NCI-H1092 (cell line): ENCODE data around the gene ELMO3.
A peak's percentile ranks its signal among the peaks of the same experiment; 100 is the strongest.

Experiments used
- DNase-seq: peaks from one replicate; lab custom pipeline; 2025; lab: John Stamatoyannopoulos, UW

The ELMO3 gene

DNA sequence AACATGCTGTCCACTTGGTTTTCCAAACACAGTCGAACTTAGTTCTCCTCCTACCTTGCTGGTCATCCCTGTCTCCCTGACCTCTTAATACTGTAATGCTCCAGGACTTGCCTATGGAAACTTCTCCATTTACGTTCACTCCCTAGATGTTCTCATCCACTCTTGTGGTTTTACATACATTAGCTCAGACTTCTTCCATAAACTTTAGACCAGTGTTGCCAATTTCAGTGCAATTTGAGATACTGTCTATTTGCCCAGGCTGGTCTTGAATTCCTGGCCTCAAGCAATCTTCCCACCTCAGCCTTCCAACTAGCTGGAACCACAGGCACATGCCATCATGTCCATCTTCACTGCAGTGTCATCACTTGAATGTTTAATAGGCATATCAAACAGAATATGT lies 16.6 kb upstream of the ELMO3 start:
- DNase-seq = no peak

DNA sequence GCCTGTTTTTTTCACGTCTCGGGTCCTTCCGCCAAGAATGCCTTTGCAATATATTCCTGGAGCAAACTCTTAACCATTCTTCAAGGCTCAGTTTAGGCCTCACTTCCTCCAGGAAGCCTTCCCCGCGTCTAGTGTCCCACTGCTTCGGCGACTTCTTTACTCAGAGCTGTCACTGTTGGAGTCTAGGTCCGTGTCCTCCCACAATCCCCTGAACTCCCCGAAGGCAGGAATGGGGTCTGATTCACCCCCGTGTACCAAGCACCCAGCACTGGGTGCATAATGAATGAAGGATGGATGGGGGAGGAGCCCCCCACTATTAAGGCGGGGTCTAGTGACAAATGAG lies 15.7 kb upstream of the ELMO3 start:
- DNase-seq = no peak

DNA sequence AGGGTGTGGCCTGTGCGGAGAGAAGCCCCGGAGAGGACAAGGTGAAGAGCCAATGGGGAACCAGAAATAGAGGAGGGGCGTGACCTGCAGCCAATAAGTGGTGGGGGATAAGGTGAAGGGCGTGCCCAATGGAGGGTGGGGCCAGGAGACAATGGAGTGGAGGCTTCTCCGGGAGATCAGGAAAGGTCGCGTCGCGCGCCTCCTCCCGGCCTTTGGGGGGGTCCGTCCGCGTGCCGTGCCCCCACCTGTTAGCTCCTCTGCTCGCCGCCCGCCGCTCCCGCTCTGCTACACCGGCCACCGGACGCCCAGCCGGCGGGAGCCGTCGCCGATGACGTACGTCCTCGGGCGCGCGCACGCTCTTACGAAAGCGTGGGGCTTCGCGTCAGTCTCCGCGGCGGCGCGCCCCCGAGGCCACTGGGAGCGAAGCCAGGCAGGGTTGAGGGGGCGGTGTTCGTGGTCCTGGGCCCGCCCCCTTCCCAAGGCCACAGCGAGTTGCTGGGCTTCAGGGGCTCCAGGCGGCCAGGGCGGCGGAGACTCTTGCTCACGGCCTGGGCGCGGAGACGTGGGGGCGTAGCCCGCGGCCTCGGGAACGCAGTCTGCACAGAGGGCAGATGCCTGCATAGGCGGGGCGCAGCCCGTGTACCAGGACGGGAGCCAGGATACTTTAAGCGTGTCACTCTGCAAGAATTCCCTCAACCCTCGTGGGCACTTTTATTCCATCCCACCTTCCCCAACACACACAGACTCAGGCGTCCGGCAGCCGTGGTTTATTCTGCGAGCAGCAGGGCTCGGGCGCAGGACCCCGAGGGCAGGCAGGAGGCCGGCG lies 15.1 kb upstream of the ELMO3 start, which contains the start of gene MATCAP1:
TSS of gene MATCAP1 (minus strand) at position 337 of the 826 bp plus-strand sequence. CDS start 3,353 bp downstream, outside the sequence.
- DNase-seq = peak; percentile 97

DNA sequence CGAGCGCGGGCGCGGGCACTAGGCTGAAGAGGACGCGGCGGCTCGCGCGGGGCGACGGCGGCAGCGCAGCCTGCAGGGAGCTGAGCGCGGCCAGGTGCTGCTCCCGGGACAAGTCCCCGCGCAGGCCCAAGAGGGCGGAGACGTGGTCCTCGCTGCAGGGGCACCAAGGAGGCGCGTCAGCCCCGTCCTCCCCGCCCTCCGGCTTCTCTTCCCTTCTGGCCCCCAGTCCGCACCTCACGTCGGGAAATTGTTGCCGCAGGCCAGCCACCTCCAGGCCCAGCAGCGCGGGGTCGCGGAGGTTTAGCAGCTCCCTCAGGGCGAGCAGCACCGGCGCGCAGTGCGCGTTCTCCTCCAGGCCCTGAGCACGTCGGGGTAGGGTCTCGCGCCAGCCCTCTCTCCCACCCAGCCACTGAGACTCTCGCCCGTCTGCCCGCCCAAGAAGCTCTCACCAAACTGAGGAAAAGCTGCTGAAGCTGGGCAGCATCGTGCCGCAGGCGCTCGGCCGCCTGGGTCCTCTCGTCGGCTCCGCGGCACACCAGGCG lies 14.4 kb upstream of the ELMO3 start:
- DNase-seq = peak; percentile 48

DNA sequence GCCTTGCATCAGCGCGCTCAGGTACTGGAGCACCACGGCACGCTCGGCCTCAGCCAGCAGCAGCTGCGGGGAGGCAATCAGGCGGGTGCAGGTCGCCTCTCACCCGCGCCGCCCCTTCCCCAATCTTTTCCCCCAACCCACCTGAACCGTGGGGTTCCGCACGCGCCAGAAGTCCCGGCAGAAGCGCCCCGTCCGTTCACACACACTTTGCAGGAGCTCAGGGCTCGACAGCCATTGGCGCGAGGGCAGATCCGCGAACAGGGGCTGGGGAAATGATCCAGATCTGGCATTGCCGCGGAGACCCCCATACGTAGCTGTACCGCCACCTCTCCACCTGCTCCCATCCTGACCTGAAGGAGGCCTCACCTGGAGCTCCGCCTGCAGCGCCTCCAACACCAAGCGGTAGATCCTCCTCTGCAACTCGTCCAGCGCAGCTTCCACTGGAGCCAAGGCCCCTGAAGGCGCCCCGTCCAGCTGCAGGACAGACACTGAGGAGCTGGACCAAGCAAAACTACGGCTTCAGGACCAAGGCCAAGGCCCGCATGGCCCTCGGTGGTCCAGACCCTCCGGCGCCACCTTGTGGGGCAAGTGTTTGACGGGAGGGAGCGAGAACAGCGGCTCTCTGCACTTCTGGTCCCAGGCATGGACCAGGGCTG lies 13.8 kb upstream of the ELMO3 start:
- DNase-seq = peak; percentile 67

DNA sequence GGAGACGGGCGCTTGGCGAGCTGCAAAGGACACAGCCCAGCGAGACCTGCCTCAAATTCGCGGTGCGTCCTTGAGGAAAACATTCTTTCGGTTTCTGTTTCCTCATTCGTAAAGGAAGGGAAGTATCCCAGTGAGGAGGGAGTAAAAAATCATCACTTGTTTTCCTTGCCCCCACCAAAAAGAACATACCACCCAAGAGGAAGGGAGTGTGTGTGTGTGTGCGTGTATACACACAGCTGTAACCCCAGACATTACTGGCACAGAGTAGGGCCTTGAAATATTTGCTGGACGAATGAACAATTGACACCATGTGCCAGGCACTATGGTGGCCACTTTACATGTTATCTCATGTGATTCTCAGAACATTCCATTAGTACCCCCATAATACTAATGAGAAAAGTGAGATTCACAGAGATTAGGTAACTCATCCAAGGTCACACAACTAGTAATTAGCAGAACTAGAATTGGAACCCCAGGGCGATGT lies 13.2 kb upstream of the ELMO3 start:
- DNase-seq = no peak

DNA sequence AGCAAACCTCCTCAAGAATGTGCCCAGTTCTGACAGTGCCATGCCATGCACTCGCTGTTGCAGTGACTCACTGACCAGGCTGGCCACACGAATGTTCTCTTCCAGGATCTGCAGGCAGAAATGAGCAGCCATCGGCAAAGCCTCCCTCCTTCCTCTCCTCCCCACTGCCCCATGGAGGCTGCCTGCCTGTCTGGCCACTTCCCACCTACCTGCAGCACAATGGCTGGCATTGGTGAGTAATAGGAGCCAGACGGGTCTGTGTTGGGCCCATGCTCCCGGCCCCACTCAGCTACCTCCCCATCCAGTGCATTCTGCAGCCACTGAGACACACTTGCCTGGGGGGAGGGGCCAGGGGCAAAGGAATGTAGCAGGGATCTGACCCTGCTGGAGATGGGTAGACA lies 12.4 kb upstream of the ELMO3 start:
- DNase-seq = no peak

DNA sequence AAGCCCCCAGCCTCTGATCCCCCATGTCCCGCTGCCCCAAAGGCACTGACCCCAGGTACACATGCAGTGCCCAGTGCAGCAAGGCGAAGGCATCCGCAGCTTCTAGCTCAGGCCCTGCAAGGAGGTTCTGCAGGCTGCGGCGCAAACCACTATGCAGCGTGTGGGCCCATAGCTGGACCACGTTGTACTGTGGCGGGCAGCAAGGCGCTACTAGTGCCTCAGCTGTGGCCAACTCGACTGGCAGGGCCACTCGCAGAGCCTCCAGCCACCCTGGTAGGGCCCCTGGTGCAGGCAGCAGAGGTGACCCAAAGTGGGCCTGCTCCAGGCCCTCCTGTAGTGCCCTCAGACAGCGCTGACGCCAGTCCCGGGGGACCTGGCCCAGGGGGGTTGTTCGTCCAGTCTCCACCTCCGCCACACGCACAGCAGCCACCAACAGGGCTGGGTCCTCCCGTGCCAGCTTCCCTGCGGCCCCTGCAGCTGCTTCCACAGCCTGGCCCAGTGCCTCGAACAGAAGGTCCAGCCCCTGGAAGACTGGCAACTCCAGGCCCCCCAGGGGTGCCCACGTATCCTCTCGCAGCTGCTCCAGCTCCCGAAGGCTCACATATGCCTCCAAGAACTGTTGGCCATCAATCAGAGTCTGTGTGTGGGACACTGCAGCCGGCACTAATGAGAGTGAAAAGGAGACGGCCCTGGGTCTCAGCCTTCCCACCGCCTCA lies 11.6 kb upstream of the ELMO3 start:
- no peak for DNase-seq

DNA sequence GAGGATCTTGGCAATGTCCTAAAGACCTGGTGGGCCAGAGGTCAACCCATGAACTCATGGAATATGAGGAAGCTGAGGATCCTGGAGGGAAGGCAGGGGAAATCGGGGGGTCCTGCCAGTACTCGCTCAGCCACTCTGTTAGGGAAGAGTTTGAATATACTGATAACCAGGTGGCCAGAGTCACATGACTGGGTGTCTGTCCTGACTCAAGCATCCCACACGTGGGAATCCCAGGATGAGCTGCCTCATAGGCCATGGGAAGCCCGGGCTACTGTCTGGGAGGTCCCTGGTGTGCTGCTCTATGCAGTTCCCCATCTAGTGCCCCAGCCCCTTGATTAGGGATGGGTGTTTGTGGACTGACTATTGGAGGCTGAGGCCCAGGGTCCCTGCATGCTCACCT lies 10.6 kb upstream of the ELMO3 start:
- no peak for DNase-seq

DNA sequence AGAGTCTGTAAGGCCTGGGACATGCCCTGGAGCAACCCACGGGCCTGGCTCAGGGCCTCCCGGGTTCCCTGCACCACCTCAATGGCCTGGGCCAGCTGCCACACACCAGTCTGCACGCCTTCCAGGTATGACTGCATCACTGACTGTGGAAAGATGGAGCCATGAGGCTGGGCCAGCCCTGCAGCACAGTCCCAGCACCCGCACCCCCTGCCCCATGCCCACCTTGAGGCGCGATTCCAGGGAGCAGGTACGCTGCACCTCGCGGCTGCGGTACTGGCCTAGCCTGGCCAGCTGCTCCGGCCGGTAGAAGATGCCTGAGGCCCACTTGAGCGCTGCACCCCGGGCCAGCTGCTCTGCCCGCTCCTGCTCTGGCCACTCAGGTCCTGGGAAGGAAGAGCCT lies 10.1 kb upstream of the ELMO3 start:
- DNase-seq = no peak

DNA sequence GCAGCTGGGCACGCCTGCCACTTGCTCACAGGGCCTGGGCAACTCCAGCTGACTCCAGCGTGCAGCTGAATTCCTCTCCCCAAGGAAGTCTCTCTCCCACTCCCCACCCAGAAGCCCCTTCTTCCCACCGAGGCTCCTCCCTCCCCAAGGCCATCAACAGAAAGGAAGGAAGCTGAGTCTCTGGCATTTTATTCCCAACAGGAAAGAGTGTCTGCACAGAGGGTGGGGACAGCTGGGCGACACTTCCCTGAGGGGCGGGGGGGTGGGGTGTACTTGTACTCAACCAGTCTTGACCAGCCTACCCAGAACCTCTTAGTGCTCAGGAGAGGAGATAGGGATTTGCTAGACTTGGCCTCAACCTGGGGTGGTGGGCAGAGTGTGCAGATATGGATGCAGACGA lies 8.9 kb upstream of the ELMO3 start, which contains the start of gene EXOC3L1:
TSS of gene EXOC3L1 (minus strand) at position 96 of the 400 bp plus-strand sequence. CDS start 460 bp downstream, outside the sequence.
- DNase-seq = no peak

DNA sequence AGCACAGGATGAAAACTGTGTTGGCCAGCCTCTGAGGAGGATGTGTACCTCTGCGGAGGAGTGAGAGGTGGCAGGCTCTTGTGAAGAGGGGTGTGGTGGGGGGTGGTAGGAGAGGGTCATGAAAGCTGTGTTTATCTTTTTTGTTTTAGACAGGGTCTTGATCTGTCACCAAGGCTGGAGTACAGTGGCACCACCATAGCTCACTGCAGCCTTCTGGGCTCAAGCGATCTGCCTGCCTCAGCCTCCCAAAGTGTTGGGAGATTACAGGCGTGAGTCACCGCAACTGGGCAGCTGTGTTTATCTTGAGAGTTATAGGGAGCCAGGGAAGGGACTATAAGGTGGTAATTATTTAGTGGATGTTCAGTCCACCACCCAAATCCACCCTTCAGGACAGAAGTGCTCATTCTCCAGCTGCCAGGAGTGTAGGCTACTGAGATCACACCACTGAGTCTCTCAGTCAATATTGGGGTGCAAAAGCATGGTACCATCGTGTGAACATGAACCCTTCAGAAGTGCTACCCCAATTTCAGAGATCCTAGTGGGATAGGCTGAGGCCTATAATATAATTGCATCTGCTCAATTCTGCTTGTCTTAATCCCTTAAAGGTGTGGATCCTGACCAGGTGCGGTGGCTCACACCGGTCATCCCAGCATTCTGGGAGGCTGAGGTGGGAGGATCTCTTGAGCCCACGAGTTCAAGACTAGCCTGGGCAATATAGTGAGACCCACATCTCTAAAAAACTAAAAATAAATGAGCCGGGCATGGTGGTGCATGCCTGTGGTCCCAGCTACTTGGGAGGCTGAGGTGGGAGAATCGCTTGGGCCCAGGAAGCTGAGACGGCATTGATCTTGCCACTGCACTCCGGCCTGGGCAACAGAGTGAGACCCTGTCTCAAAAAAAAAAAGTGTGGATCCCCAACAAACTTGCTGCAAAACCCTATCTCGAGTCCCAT lies 8.2 kb upstream of the ELMO3 start:
- no peak for DNase-seq

DNA sequence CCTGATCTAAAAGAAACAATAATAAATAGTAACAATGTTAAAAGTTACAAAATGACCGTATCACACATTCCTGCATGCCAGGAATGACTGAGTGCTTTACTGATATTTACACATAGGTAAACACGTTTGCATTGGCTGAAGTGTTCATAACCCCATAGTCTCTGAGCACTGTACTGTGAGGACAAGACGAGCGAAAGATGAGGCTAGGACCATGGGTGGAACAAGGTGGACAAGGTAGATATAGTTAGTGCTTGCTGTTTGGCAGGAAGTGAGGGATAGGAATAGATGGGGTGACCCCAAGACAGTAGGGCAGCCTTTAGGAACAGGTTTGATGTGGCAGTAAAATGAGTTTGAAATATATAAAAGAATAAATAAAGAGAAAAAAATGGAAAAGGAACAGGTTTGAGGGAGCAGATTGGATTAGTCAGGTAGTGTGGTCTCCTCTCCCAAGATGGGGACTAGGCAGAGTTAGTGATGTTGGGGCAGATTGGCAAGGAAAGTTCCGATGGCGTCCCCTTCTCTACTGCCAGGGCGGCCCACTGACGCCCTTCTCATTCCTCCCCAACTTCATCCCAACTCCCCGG lies 7.4 kb upstream of the ELMO3 start:
- no peak for DNase-seq

DNA sequence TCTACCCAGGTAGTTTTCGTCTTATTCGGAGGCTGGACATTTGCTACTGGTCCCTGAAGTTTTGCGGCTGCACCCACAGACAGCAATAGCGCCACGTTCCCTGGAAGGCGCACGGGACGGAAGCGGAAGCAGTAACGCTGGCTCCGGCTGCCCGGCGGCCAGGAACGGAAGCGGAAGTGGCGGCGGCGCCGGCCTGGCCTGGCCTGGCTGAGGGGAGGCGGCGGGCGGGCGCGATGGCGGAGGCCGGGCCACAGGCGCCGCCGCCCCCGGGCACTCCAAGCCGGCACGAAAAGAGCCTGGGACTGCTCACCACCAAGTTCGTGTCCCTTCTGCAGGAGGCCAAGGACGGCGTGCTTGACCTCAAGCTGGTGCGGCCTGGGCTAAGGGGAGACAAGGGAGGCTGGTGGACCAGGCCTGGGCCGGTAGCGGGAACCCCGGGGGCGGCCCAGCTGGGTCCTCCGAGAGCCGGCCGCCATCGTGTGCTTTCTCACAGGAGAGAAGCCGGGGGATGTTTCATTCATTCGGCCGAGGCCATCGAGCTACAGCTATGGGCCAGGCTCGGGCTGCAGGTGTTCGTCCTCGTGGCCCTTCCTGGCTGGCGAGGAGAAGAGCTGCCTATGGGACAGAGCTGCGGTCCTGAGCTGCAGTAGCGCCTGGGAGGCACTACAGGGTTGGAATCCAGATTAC lies 6.8 kb upstream of the ELMO3 start, which contains the start of gene E2F4:
TSS of gene E2F4 (plus strand) at position 161 of the 687 bp plus-strand sequence. CDS start at position 234, 73 bp downstream.
- peak; percentile 84 for DNase-seq

DNA sequence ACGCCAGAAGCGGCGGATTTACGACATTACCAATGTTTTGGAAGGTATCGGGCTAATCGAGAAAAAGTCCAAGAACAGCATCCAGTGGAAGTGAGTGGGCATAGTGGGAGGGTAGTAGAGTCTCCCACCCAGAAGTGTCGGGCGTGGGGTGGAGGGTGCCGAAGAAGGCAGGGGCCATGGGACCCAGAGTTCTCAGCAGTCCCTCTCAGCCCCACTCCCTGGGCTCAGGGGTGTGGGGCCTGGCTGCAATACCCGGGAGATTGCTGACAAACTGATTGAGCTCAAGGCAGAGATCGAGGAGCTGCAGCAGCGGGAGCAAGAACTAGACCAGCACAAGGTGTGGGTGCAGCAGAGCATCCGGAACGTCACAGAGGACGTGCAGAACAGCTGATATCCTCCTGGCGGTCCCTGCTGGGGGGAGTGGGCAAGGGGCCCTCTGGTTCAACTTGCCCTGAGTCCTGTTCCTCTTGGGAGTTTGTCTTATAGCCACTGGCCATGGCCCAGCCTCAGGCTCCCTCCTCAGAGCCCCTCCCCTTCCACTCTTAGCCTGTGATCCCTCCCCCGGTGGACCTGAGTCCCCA lies 6.1 kb upstream of the ELMO3 start:
- DNase-seq = no peak

DNA sequence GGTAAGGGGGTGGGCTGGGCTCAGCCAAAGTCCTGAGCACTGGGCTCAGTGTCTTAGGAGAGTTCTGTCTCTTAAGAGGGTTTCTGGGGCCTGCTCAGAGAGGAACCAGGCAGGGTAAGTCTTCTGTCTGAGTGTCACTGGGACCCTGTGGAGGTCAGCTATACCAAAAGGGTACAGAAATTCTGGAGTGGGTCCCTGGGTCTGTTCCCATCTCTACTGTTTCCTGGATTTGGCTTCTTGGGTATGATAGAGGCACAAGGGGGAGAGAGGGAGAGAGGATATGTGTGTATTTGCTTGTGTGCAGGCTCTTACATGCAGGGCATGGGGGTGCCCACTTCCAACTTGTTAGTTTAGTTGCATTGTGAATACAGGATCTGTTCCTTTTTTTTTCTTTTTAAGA lies 5.4 kb upstream of the ELMO3 start:
- no peak for DNase-seq

DNA sequence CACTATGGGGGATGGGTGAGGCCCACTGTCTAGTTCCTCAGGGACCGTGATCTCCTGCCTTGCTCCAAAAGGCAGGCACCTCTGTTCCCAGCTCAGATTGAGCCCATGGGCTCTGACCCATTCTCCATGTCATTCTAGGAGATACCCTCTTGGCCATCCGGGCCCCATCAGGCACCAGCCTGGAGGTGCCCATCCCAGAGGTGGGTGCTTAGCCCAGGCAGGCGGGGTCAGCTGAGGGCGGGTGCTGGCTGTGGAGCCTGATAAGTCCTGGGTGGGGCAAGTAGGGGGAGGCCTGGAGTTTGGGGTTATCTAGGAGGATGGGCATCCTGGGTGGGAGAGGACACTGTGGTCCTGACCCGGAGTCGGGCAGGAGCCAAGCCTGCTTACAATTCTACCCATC lies 4.7 kb upstream of the ELMO3 start:
- no peak for DNase-seq

DNA sequence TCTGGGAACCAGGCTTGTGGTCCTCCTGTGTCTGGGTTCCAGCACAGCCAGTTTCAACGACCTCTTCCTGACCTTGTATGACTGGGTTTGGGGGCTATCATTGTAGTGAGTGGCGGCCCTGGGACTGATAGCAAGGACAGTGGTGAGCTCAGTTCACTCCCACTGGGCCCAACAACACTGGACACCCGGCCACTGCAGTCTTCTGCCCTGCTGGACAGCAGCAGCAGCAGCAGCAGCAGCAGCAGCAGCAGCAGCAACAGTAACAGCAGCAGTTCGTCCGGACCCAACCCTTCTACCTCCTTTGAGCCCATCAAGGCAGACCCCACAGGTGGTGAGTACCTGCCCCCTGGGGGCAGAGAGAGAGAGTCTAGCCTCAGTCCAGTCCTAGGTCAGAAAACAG lies 3.3 kb upstream of the ELMO3 start:
- DNase-seq = no peak

DNA sequence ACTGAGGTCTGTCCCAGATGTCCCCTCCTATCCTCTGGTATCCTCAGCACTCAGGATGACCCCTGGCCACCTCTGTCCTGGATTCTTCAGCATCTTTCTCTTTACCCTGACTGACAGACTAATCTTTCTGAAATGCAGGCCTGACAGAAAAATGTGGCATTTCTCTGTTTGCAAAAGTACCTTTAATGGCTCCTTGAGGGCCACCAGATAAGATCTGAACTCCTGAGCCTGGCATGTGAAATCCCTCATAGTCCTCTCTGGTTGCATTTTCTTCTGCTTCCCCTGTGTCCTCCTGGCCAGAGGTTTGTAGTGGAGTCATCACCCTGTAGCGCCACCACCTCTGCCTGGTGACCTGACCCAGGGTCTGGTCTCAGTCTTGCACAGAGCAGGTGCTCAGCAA lies 2.0 kb upstream of the ELMO3 start:
- DNase-seq = no peak

DNA sequence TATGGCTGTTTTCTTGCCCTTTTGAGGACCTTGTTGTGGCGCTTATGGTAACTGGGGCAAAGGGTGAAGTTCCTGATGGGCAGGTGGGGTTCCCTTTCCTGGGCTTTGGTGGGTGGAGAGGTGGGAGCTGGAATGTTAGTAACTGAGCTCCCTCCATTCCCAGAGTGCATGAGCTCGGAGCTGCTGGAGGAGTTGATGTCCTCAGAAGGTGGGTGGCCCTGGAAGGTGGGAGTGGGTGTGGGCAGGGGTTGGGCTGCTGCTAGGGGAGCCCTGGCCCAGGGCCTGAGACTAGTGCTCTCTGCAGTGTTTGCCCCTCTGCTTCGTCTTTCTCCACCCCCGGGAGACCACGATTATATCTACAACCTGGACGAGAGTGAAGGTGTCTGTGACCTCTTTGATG lies 1.2 kb upstream of the ELMO3 start:
- no peak for DNase-seq
